Stimulated activated CD8-positive, alpha-beta memory T cell treated with anti-CD3 and anti-CD28 coated beads, Interleukin-7, amount 100 ng/mL, for 1 hour (primary cell): ENCODE measurements around the gene DNAH1.

Source experiments
- DNase-seq, 2 donors: peaks; one replicate each; pipeline ENCODE4 v3.0.0-alpha.2; 2020; ENCODE audit warnings: low read depth in 2 of 2

The DNAH1 gene

DNA sequence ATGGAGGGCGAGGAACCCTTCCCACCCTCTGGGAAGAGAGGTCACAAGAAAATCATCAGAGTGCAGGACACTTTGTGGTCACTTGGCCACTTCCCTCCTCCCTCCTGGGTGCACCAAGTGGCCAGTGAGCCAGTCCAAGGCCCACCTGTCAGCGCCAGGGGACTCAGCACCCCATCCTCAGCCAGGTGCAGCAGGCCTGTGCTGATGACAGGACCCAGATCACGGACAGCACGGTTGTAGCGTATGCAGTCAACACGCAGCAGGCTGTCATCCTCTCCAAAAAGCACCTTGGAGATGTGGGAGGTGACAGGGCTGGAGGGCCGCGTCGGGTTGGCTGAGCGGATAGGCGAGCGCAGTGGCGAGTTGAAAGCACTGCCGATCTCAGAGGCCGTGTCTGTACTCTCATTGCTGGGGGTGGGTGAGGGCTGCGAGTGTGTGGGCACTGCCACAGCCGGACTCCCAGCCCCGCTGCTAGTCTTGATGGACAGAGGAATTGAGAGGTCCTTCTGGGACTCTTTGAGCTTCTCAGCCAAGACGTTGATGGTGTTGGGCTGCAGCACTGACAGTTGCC, 87.2 kb downstream of the DNAH1 start:
- DNase-seq = no peak

DNA sequence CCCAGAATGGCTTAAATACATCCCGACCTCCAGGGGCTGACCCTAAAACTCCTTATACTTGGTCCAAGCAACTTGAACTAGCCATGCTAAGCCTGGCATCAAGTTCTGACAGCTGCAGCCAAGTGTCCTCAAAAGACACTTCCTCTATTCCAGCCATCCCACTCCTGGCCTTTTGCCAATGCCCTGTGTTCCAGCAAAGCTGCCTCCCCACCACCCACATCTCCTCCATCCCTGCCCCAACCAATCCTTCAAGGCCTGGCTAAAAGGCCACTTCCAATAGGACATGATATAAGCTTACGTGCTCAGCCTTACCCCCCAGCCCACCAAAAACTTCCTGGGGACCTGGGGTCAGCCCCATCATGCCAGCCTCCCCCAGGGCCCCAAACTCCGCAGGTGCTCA, 87.8 kb downstream of the DNAH1 start:
- no peak for DNase-seq

DNA sequence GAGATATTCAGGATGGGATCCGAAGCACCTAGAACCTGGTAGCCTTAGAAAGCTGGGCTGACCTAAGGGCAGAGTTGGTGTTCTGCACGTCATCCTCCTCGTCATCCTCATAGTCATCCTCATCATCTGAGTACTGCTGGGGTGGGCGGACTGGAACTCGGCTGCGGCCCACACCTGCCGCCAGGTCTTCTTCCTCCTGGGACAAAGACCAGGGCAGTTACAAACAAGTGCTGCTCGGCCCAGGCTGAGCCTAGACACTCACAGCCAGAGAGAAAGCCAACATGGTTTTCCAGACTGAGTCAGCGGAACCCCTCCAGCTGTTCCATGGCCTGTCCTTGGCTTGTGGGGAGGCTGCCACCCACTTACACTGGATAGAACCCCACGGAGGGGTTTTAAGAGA, 88.3 kb downstream of the DNAH1 start:
- DNase-seq = no peak

DNA sequence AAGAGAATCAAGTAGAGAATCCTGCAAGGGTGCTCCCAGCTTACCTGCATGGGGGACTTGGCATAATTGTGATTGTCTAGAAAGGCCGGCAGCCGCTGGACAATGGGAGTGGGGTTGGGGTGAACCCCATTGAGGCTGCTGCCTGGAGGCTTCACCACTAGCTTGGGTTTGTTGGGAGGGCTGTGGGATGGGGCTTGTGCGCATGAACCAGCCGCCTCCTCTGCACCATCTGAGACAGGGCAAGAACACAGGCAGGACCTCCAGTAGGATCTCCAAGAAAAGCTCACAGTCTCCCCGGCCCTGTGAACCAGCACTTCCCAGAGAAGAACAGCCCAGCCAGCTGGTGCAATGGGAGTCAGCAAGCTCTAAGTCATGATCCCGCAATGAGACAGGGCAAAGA, 88.9 kb downstream of the DNAH1 start:
- DNase-seq = no peak

DNA sequence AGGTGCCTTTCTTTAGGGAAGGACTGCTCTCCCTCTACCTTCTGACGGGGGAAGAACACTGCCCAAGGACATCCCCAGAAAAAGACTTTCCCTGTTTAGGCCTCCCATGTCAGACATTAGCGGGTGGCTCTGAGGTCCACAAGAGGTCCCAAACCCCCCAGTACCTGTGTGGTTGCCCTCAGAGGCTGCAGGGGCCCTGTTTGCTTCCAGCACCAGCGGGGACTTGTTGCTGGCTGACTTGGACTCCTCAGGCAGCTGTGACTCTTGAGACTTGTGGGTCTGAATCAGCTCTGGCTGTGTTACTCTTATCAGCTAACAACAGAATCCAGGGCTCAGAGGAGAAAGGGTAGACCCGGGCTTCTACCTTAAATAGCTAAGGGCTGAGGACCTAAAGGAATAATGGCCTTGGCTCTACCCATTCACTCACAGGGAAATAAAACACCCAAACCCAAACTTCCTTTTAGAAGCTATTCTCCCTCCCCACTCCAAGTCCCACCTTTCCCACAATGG, 89.5 kb downstream of the DNAH1 start:
- DNase-seq = no peak

DNA sequence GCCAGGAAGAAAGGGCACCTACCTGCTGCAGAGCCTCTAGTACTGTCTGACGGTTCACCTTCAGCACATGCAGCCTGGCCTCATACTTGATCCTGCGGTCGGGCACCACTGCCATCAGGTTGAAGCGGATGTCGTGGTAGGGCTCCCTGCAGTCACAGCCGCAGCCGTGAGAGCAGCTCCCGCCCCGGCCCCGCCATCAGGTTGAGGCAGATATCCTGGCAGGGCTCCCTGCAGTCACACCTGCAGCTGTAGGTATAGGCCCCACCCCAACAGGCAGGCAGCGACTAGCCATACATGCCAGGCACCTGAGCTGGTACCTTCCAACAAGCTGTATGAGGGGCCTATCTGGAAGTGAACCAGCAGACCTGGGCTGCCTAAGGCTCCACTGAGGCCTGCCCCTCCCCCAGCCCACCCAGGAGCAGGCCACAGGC, 90.1 kb downstream of the DNAH1 start:
- no peak for DNase-seq

DNA sequence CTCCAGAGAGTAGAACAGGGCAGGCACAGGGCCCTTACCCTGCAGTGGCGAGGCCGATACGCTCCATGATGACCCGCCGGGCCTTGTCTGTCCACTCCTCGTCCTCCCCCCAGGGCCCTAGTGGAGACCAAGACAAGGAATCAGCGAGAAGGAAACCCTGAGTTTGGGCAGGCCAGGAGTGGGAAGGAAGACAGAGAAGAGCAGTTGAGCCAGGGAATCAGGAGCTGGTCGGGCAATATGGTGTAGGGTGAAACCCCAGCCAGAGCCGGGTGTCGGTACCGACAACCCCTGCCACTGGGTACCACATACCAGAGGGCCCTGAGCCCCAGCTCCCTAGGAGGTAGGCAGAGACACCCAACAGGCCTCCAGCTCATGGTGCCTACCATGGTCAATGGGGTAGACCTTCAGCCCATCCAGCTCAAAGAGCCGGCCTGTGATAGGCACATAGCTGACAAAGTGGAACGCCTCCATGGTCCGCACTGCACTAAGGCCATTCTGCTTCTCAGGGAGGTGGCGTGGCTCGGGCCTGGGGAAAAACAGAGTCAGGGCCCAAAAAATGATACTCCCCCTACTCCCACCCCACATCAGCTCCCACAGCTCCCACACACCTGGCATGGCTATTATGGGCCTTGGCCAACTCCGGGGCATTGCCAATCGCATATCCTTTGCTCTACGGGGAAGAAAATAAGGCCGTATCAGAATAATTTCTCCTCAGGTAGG, 90.8 kb downstream of the DNAH1 start:
- no peak for DNase-seq

DNA sequence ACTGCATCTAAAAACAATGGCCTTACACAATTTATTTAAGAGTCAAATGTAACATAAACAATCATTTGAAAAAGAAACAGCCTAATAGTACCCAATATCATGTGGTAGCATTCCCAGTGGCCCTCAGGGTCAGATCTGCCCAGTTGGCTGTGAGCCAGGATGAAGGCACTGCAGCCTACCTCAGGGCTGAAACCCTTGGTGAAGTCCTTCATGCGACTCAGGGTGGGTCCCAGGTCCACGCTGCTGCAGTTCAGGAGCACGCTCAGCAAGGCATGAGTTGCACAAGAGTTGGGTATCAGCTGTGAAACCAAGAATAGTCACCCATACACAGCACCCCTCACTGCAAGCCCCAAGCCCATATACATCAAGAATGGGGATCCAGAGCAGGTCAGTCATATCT, 91.7 kb downstream of the DNAH1 start:
- no peak for DNase-seq

DNA sequence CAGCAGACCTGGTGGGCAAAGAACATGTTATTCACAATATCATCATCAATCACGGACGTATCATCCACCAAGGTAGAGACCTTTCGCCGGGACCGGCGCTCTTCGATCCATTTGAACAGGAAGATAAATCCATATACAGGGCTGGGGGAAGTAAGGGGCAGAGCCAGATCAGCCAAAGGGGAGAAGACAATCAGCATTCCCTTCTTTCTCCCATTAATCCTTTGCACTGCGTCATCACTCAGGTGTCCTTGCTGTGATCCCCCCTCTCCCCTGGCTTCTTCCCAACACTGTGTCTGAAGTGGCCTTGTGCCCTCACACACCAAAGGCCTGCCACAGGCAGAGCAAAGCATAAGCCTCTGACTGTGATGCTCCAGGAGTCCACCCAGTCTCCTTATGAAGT, 92.3 kb downstream of the DNAH1 start:
- no peak for DNase-seq

DNA sequence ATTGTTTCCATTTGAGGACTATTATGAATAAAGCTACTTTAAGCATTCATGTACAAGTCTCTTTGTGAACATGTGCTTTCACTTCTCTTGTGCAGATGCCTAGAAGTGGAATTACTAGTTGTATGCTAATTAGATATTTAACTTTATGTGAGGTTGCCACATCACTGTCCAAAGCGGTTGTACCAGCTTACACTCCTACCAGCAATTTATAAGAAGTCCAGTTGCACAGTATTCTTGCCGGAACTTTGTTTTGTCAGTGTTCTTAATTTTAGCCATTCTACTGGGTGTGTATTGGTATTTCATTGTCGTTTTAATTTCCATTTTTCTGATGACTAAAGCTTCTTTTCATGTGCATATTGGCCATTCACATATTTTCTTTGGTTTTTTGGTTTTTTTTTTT, 99.7 kb downstream of the DNAH1 start:
- no peak for DNase-seq

DNA sequence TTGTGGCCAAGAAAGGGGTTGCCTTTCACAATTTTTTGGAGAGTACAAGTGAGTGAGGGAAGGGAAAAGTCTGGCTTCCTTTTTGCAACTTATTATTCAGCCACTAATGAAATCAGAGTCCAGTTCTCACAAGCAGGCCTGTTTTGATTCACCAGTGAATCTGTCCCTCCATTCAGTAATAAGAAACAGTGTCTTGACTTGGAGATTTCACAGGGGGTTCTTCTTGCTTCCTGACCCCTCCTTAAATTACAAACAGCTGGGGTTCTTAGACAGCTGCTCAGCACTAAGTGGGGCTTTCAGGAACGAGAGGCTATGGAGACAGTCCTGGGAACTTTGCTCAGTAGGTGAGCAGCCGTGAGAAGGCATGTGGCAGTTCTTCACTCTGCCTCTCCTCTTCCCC, 104.3 kb downstream of the DNAH1 start:
- no peak for DNase-seq

DNA sequence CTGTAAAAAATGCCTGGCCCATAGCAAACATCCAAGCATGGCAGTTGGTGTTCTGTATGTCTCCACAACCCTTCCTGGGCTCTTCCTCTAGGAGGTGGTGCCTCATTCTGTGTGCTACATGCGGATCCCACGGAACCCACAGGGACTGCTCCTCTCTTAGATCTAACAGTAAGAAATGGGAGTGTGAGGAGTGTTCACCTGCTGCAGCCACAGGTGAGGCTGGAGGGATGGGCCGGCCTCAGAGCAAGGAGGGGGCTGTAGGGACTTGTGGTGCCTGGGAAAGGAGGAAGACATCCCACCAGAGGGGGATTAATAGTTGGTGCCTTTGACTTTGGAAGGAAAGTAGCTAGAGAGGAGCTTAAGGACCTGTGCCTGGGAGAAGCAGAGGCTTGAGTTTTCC, 106.5 kb downstream of the DNAH1 start:
- DNase-seq = no peak

DNA sequence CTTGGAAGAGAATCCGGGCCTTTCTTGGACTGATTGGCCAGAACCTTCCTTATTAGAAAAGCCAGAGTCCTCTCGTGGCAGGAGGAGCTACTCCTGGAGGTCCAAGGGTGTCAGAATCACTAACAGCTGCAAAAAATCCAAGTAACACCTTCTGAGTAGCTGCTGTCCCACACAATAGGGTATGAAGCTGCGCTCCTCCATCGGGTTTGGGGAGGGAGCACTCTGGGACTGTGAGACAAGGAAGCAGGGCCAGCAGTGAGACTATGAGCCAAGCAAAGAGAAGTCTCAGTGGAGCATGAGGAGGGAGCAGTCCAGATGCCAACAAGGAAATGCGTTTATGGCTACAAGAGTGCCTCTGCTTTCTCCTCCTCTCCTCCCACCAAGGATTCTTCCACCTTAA, 107.1 kb downstream of the DNAH1 start:
- no peak for DNase-seq

DNA sequence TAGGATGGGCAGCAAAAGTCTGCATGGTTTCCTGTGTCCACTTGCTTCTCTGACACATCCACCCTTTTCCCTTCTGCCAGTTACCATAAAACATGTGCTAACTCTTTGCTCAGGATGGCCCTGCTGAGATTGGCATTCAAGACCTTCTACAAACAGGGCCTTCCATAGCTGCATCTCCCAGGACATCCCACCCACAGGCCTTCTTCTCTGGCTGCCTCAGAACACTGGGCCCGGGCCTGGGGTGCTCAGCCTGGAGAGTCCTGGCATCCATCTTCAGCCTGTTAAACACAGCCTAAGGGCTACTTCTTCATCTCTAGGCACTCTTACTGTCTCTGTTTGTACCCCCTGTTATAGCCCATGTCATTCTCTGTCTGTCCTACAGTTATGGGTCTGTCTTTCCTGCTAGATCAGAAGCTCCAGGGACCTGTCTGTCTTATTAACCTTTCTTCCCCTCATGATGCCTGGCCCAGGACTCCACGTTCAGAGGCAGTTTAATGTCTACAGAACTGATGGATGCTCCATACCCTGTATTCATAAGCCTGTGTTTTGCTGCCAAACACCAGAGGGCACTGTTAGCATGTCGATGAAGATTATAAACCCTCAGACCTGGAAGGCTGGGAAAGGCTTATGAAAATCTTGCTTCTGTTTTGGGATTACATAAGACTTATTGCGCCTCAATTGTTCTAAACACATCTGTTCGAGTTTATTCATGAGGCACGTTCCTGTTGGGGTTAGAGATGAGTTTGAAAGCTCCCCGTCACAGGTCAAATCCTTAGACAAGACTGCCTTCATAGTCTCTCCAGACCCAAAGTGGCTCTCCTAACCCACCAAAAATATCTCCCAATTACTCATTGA, 112.3 kb downstream of the DNAH1 start:
- no peak for DNase-seq

DNA sequence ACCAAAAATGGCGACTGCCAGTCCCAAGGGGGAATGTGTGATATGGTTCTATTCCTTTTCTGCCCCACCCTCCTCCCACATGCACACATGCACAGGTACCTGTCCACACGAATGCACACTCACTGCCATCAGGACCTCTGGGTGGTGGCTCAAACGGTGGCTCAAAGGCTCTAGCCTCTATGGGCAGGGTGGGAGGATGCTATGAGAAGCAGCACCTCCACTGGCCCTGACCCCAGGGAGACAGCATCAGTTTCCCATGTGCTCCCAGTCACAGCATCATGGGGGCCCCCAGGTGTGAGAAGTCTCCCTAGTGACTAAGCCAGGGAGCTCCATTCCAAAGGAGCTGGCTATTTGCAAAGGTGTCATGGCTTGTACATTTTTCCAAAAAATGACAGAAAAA, 112.9 kb downstream of the DNAH1 start:
- no peak for DNase-seq

DNA sequence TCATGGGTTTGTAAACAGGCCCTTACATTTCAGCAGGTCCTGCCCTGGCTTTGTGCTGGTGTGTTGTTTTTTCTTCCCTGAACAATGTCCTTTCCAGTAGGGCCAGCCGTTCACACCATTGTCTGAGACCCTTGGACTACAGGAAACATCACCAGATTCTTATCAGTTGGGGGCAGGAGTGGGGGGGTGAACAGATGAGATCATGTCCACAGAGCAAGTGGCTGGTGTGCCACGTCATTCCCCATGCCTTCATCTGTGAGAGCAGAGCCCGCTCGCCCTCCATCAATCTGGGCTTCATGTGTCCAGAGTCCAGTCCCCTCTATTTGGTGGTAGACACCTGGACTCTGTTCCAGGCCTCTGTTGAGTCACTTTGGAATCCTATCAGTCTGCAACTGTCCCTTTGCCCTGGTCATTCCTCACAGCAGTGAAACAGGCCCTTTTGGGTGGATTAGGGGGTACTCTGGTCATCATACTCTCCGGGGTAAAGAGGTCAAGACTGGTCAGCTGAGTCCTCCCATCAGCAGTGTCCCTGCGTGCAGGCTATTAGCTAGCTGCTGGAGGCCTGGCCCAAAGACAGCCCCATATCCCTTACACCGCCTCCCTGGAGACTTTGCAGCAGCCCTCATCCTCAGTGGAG, 113.8 kb downstream of the DNAH1 start:
- DNase-seq = no peak

DNA sequence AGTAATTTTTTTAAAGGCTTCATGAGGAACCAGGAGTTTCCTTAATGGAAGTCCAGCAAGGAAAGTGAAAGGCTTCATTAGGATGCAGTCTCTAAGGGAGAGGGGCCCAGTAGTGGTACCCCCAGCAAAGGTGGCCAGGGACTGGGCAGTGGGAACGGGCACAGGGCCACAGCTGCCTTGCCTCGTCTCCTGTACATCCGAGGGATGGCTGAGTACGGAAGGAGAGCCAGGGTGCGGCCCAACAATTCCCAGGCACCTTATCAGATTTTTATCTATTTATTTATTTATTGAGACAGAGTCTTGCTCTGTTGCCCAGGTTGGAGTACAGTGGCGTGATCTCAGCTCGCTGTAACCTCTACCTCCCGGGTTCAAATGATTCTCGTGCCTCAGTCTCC, 114.3 kb downstream of the DNAH1 start:
- no peak for DNase-seq

DNA sequence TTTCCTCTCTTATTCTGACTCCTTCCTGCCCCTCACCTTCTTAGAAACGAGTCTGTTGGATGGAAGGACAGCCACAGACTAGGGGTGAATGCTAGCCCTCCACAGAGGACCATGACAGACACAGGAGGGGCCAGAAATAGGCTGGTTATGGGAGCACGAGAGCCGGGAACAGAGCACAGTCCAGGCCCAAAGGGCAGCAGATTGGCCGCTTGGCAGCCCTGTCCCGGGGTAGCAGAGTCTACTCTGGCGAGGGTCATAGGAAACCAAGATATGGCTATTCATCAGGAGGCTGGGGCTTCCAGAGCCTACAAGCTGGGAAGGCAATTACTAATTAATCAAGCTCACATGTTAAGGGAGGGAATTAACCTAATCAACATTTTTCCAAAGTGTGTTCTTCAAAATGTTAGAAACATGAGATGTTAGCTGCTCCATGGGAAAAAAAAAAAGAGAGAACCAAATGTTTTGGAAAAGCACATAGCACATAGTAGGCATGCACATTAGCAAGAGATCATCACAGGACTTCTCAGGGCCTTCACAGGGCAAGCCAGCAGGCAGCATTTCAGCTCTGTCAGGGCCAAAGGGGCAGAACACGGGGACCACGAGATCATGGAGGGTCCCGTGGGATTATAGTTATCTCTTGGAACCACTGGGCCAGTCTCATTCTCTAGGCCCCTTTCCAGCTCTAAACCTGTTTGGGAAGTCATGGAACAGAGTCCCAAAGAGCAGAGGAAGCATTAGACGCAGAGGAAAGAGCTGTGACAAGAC, 115.5 kb downstream of the DNAH1 start:
- DNase-seq = no peak

DNA sequence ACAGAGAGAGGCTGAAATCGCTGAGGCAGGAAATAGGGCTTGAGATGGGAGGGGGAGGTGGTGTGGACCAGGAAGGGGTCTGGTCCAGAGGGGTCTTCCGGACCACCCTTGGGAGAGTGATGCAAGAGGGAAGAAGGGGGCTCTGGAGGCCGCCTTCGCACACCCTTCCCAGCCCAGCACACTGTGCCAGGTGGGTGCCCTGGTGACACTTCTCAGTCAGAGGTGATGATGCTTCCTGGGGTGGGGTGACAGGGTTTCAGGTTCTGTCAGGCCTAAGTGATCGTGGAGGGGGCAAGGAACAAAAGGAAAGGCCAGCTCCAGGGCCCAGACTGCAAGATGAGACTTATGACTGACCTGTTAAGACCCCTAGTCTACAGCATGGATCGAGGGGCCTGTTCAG, 116.1 kb downstream of the DNAH1 start:
- DNase-seq = no peak

DNA sequence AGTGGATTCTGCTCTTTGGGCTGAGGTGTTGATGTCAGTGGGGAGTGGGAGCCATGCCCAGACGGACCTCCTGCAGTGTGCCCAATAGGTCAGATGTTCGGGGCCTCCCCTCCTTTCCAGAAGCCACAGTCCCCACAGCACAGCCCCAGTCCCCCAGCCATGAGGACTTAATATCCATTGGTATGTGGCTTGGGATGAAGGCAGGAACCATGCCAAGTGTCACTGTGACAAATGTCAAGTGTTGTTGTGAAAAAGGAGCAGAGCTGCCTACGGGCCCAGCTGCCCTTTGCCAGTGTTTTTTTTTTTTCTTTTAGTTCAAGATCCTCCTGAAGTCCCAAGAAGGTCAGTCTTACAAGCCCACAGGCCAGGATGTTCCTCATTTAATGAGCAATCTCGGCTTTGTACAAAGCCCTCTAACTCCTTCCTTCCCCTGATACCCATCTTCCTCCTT, 116.6 kb downstream of the DNAH1 start:
- DNase-seq = no peak

DNA sequence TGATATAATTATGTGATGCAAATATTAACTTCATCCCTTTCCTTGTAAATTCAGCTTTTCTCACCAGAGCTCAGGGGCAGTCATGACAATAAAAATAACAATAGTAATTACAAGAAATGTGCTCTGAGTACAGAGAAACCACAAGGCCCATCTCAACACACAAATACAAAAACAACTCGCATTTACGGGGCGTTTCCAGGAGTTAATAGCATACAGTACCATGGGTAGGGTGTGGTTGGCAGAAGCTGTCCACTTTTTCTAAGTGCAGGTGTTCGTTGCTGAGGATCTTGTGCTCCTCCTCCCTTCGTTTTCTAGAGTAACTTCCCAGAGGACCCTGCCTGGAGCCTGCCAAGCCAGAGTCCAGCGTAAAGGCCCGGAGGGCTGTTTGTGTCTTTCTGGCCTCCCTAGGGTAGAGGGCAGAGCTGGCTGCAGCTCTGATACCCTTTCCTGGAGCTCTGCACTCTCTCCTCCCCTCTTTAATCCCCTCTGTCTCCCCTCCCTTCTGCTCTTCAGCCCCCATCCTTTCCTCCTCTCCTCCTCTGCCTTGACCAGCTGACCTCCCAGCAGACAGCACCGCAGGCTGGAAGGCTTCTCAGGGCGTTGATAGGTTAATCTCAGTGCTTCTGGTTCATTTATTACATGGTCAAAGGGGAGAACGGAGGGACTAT, 117.3 kb downstream of the DNAH1 start:
- DNase-seq = no peak
